Neural cell (in vitro differentiated cells): ENCODE data around the gene RBM33. TPM values are rescaled to one million over a fixed set of nuclear protein-coding genes. Genes with fewer than 3 reads are reported as not detected.

Source experiments
- H2AFZ ChIP-seq: fragments of 200-600, 300-800 bp; sonication (generic), shearing (Covaris generic); 2 replicates; pipeline ENCODE4 v1.6.0; 2014; ENCODE audit warnings: low read depth, mild to moderate bottlenecking, antibody characterized with exemption, low read length, moderate library complexity
- H3F3A ChIP-seq: fragments of 200-600 bp; shearing (Covaris generic); 2 replicates; pipeline ENCODE4 v1.6.1; 2016; ENCODE audit warnings: mild to moderate bottlenecking, moderate library complexity, mixed read lengths, antibody characterized with exemption, low read length; ENCODE audit not compliant: insufficient read depth, poor library complexity, severe bottlenecking
- H3K27ac ChIP-seq: fragments of 200-600, 300-800 bp; sonication (generic), shearing (Covaris generic); 2 replicates; pipeline ENCODE4 v1.5.1; 2014; ENCODE audit warnings: mild to moderate bottlenecking, low read length, moderate library complexity
- H3K27me3 ChIP-seq: fragments of 300-800, 200-600 bp; sonication (generic), shearing (Covaris generic); 2 replicates; pipeline ENCODE4 v1.6.0; 2014; ENCODE audit warnings: mild to moderate bottlenecking, low read depth, low read length, moderate library complexity; ENCODE audit not compliant: insufficient read depth
- H3K36me3 ChIP-seq: fragments of 300-800, 200-600 bp; sonication (generic), shearing (Covaris generic); 2 replicates; pipeline ENCODE4 v1.5.1; 2014; ENCODE audit warnings: mild to moderate bottlenecking, antibody characterized with exemption, low read length, moderate library complexity; ENCODE audit not compliant: insufficient read depth
- H3K4me2 ChIP-seq: fragments of 300-800, 200-600 bp; sonication (generic), shearing (Covaris generic); 2 replicates; pipeline ENCODE4 v1.6.0; 2014; ENCODE audit warnings: mild to moderate bottlenecking, low read length
- H3K4me3 ChIP-seq: fragments of 300-800, 200-600 bp; sonication (generic), shearing (Covaris generic); 2 replicates; pipeline ENCODE4 v1.5.1; 2014; ENCODE audit warnings: mild to moderate bottlenecking, low read length, moderate library complexity
- H3K79me2 ChIP-seq: fragments of 200-600 bp; shearing (Covaris generic); replicated peaks from 2 replicates; pipeline ENCODE4 v1.6.0; 2014; ENCODE audit warnings: mild to moderate bottlenecking, low read length, moderate library complexity; ENCODE audit not compliant: insufficient read depth
- H3K9ac ChIP-seq: fragments of 300-800, 200-600 bp; sonication (generic), shearing (Covaris generic); 2 replicates; pipeline ENCODE4 v1.6.1; 2016; ENCODE audit warnings: mild to moderate bottlenecking, low read length, mixed read lengths
- H3K9me2 ChIP-seq: fragments of 200-600 bp; shearing (Covaris generic); 2 replicates; pipeline ENCODE4 v1.6.1; 2016; ENCODE audit warnings: mild to moderate bottlenecking, low read length, mixed read lengths; ENCODE audit not compliant: insufficient read depth
- H3K9me3 ChIP-seq: fragments of 200-600, 300-800 bp; sonication (generic), shearing (Covaris generic); 2 replicates; pipeline ENCODE4 v1.6.1; 2016; ENCODE audit warnings: mild to moderate bottlenecking, mixed run types, low read length, moderate library complexity, mixed read lengths
- H4K20me1 ChIP-seq: fragments of 200-600 bp; shearing (Covaris generic); 2 replicates; pipeline ENCODE4 v1.6.1; 2016; ENCODE audit warnings: mild to moderate bottlenecking, mixed run types; ENCODE audit not compliant: insufficient read depth
- CTCF ChIP-seq: fragments of 450-650 bp; IDR thresholded peaks from 2 replicates; pipeline ENCODE4 v1.5.1; 2014; ENCODE audit warnings: antibody characterized with exemption, mild to moderate bottlenecking, moderate library complexity; ENCODE audit not compliant: poor library complexity, severe bottlenecking
- EP300 ChIP-seq: fragments of 450-650 bp; conservative IDR thresholded peaks from 2 replicates; pipeline ENCODE4 v1.6.1; 2014; ENCODE audit warnings: antibody characterized with exemption, mild to moderate bottlenecking, moderate library complexity; ENCODE audit not compliant: poor library complexity, severe bottlenecking
- EZH2 ChIP-seq: fragments of 200-600, 300-800 bp; shearing (Covaris generic), sonication (generic); IDR thresholded peaks from 2 replicates; pipeline ENCODE4 v1.6.1; 2014; ENCODE audit warnings: antibody characterized with exemption, low read length, borderline replicate concordance, mild to moderate bottlenecking; ENCODE audit not compliant: insufficient read depth, poor library complexity, severe bottlenecking
- MXI1 ChIP-seq: fragments of 450-650 bp; conservative IDR thresholded peaks from 2 replicates; pipeline ENCODE4 v1.6.1; 2014; ENCODE audit warnings: antibody characterized with exemption, mild to moderate bottlenecking; ENCODE audit not compliant: poor library complexity, severe bottlenecking
- POLR2AphosphoS5 ChIP-seq: IDR thresholded peaks from 2 replicates; pipeline ENCODE4 v1.6.1; 2012
- RAD21 ChIP-seq: fragments of 450-650 bp; conservative IDR thresholded peaks from 2 replicates; pipeline ENCODE4 v1.6.1; 2014; ENCODE audit warnings: antibody characterized with exemption, mild to moderate bottlenecking, moderate library complexity
- SMC3 ChIP-seq: fragments of 450-650 bp; conservative IDR thresholded peaks from 2 replicates; pipeline ENCODE4 v1.6.1; 2014; ENCODE audit warnings: antibody characterized with exemption, mild to moderate bottlenecking, moderate library complexity; ENCODE audit not compliant: poor library complexity
- TAF1 ChIP-seq: IDR thresholded peaks from 2 replicates; pipeline ENCODE4 v1.6.1; 2012; ENCODE audit warnings: low read depth
- polyA plus RNA-seq: library from polyadenylated mRNA; depleted of rRNA; stranded (reverse); fragments of >200 nt; gene quantifications from 2 replicates; pipeline ENCODE4 v1.2.3, GENCODE V29; 2014
- TF ChIP-seq, protein P1 (sequence below): IDR thresholded peaks from 2 replicates; pipeline ENCODE4 v1.6.1; 2012; ENCODE audit warnings: borderline replicate concordance

Gene RBM33
- polyA plus RNA-seq, 1 donor from 2014 or later: 53.2 TPM

- Histone ChIP-seq H3K36me3 (no peaks in the 10 kb centered on the region), H3K27ac (no peak overlapping the region), H3K79me2 (peaks cover 63% of the 10 kb centered on the region)
Observed at GRCh38 chr7:155756322-155756721, 111.9 kb downstream of the RBM33 start.

DNA sequence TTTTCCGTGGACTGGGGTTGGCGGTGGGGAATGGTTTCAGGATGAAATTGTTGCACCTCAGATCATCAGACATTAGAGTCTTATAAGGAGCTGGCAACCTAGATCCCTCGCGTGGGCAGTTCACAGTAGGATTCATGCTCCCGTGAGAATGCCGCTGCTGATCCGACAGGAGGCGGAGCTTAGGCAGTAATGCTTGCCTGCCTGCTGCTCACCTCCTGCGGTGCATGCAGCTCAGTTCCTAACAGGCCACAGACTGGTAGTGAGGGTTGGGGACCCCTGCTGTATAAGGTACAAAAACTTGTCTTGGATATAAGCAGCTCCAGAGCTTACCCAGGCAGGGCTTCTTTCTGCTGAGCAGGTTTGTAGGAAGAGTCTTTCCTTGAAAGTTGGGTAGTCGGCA is 113.9 kb downstream of the RBM33 start:
- Histone ChIP-seq H4K20me1 (no peaks in the 10 kb centered on the region), H3K27me3 (no peaks in the 10 kb centered on the region), H3K27ac (no peak overlapping the region), H2AFZ (no peak overlapping the region), H3K4me2 (no peak overlapping the region), H3K9me3 (no peaks in the 10 kb centered on the region), H3K36me3 (no peaks in the 10 kb centered on the region), H3K9ac (no peak overlapping the region), H3F3A (no peaks in the 10 kb centered on the region), H3K79me2 (peaks cover 51% of the 10 kb centered on the region), H3K4me3 (no peak overlapping the region), H3K9me2 (no peaks in the 10 kb centered on the region)
- TF ChIP-seq EP300 (no peak), EZH2 (no peak), RAD21 (no peak), CTCF (no peak), POLR2AphosphoS5 (no peak), MXI1 (no peak), TAF1 (no peak)
- TF ChIP-seq, protein P1, sequence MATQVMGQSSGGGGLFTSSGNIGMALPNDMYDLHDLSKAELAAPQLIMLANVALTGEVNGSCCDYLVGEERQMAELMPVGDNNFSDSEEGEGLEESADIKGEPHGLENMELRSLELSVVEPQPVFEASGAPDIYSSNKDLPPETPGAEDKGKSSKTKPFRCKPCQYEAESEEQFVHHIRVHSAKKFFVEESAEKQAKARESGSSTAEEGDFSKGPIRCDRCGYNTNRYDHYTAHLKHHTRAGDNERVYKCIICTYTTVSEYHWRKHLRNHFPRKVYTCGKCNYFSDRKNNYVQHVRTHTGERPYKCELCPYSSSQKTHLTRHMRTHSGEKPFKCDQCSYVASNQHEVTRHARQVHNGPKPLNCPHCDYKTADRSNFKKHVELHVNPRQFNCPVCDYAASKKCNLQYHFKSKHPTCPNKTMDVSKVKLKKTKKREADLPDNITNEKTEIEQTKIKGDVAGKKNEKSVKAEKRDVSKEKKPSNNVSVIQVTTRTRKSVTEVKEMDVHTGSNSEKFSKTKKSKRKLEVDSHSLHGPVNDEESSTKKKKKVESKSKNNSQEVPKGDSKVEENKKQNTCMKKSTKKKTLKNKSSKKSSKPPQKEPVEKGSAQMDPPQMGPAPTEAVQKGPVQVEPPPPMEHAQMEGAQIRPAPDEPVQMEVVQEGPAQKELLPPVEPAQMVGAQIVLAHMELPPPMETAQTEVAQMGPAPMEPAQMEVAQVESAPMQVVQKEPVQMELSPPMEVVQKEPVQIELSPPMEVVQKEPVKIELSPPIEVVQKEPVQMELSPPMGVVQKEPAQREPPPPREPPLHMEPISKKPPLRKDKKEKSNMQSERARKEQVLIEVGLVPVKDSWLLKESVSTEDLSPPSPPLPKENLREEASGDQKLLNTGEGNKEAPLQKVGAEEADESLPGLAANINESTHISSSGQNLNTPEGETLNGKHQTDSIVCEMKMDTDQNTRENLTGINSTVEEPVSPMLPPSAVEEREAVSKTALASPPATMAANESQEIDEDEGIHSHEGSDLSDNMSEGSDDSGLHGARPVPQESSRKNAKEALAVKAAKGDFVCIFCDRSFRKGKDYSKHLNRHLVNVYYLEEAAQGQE: no peak

More at GRCh38 chr7:155756322-155756721, 111.9 kb downstream of the RBM33 start:
- no peak overlapping the region for H3K4me3 ChIP-seq
- H4K20me1 ChIP-seq: no peaks in the 10 kb centered on the region
- H3F3A ChIP-seq: no peaks in the 10 kb centered on the region
- no peaks in the 10 kb centered on the region for H3K27me3 ChIP-seq
- TF ChIP-seq CTCF (no peak), EZH2 (no peak), TAF1 (no peak), EP300 (no peak), SMC3 (no peak), RAD21 (no peak), POLR2AphosphoS5 (no peak), MXI1 (no peak)
- TF ChIP-seq, protein P1: no peak
- H3K4me2 ChIP-seq: no peak overlapping the region
- H3K9me2 ChIP-seq: no peaks in the 10 kb centered on the region
- no peaks in the 10 kb centered on the region for H3K9me3 ChIP-seq
- H3K9ac ChIP-seq: no peak overlapping the region
- no peak overlapping the region for H2AFZ ChIP-seq
